CD4-positive, alpha-beta T cell treated with Interleukin-17A for 4 hours (primary cell): ENCODE measurements around the gene KIF21A.
A peak's percentile ranks its signal among the peaks of the same experiment; 100 is the strongest.

ENCODE experiments used
- DNase-seq: peaks from one replicate; pipeline ENCODE4 v3.0.0-alpha.2; 2020; ENCODE audit warnings: mixed read lengths

Gene KIF21A

GRCh38 chr12:39272871-39273655, 169.9 kb downstream of the KIF21A start:
- peak; percentile 13 for DNase-seq

GRCh38 chr12:39269492-39269891, 173.4 kb downstream of the KIF21A start:
- DNase-seq: no peak

- no peak for DNase-seq
Observed at GRCh38 chr12:39267886-39268285, 175.0 kb downstream of the KIF21A start.

- DNase-seq: no peak
Observed at GRCh38 chr12:39252628-39253027, 190.3 kb downstream of the KIF21A start.
